Adrenal gland (tissue), 12 donors: ENCODE results near the gene LPP. TPM values are rescaled to one million over a fixed set of nuclear protein-coding genes. Genes with fewer than 3 reads are reported as not detected.

Experiments used
- DNase-seq, 7 donors: peaks; one replicate each; pipeline ENCODE4 v3.0.0-alpha.2; 2019 to 2020
- H3K27ac ChIP-seq, 5 donors: fragments of 200-600 bp; sonication (generic) in 4 of 5; 1 replicate in 3 of 5; 2 replicates in 2 of 5; pipeline versions ENCODE4 v1.5.1 to v1.8.0; 2016 to 2020; ENCODE audit warnings: mild to moderate bottlenecking in 1 of 5
- H3K27me3 ChIP-seq: fragments of 200-600 bp; 2 replicates; pipeline ENCODE4 v1.8.0; 2021
- H3K36me3 ChIP-seq, 2 donors: fragments of 200-600 bp; replicated peaks in 1 of 2; 1 replicate in 1 of 2; 2 replicates in 1 of 2; pipeline versions ENCODE4 v1.5.1 to v1.8.0; 2018 to 2022
- H3K4me1 ChIP-seq, 2 donors: fragments of 200-600 bp; replicated peaks in 1 of 2; 1 replicate in 1 of 2; 2 replicates in 1 of 2; pipeline versions ENCODE4 v1.5.1 to v1.8.0; 2018 to 2021
- H3K4me3 ChIP-seq, 4 donors: fragments of 200-600 bp; sonication (generic) in 3 of 4; one replicate each; pipeline ENCODE4 v1.5.1; 2016 to 2018
- H3K9me3 ChIP-seq, 3 donors: fragments of 200-600 bp; sonication (generic) in 1 of 3; replicated peaks in 1 of 3; 1 replicate in 2 of 3; 2 replicates in 1 of 3; pipeline versions ENCODE4 v1.5.1 to v1.8.0; 2016 to 2021
- POLR2A ChIP-seq, 2 donors: fragments of 450-650 bp; IDR thresholded peaks; one replicate each; pipeline ENCODE4 v1.6.1; 2017; ENCODE audit warnings: antibody characterized with exemption in 2 of 2, mild to moderate bottlenecking in 2 of 2, moderate library complexity in 1 of 2
- WGBS, 4 donors: extraction: QIAGEN DNeasy Blood & Tissue Kit in 2 of 4; methylation state at CpG; one replicate each; pipeline versions ENCODE4 v1.1.5 to v1.1.7; 2013 to 2017; 5-methylcytosine and 5-hydroxymethylcytosine counted together
- intact Hi-C, 2 donors: fragments of 100-400 bp; cut with DNase I; formaldehyde crosslinking; loops; one replicate each; pipeline versions ENCODE4 v1.14.1 to v1.15.0; 2022 to 2023
- polyA plus RNA-seq, 3 donors: library from polyadenylated mRNA; stranded (reverse); fragments of 200-250 nt in 2 of 3; fragments of 350-450 nt in 1 of 3; fragmentation: Illumina TruSeq in 1 of 3; extraction: RNeasy Lipid Tissue Mini Kit (QIAGEN cat#74804) in 1 of 3; gene quantifications; one replicate each; pipeline ENCODE4 v1.2.3, GENCODE V29; 2013 to 2014
- total RNA-seq, 9 donors: library from RNA; depleted of rRNA in 4 of 9; stranded (reverse); fragments of >200 nt in 4 of 9; fragments of 120-200 nt in 1 of 9; fragmentation: NEBNext Ultra II Directional in 1 of 9; extraction: Animal tissue kit (Norgen Biotek cat#: 25700) in 1 of 9; gene quantifications; one replicate each; pipeline versions ENCODE4 v1.1.0 to v1.2.4, GENCODE V29; 2013 to 2023
- TF ChIP-seq, protein P1 (sequence below), 6 experiments: fragments of 450-650 bp in 4 of 6; fragments of 200-600 bp in 2 of 6; sonication (generic) in 1 of 6; IDR thresholded peaks; 1 replicate in 5 of 6; 2 replicates in 1 of 6; pipeline versions ENCODE4 v1.5.1 to v1.8.0; 2016 to 2021; ENCODE audit warnings: antibody characterized with exemption in 6 of 6, mild to moderate bottlenecking in 2 of 6, moderate library complexity in 1 of 6
- donor health status: healthy with polysubstance abuse.
- donor health status: Bipolar disorder and iron deficiency.
- donor health status: DM: yes; HTN: yes; CAD: no.
- donor health status: DM: no; HTN: no; CAD: no.
- donor health status: DM: no; HTN: no; CAD: no.
- donor health status: DM: yes; HTN: yes; CAD: no.

The LPP gene
- total and polyA plus RNA-seq, 12 donors: 7.0 to 170 (median 101) TPM

- no peak overlapping the region for H3K4me3 ChIP-seq
- no peaks in the 10 kb centered on the region for H3K36me3 ChIP-seq
- no peaks in the 10 kb centered on the region for H3K9me3 ChIP-seq
- H3K27ac ChIP-seq: peak overlapping the region in 4 of 5 donors; percentile 31 to 79 (median 56)
- intact Hi-C loops: no loop called here
- H3K4me1 ChIP-seq: peaks cover 6 to 50% of the 10 kb centered on the region in 2 donors
- H3K27me3 ChIP-seq: no peaks in the 10 kb centered on the region
- TF ChIP-seq, protein P1, sequence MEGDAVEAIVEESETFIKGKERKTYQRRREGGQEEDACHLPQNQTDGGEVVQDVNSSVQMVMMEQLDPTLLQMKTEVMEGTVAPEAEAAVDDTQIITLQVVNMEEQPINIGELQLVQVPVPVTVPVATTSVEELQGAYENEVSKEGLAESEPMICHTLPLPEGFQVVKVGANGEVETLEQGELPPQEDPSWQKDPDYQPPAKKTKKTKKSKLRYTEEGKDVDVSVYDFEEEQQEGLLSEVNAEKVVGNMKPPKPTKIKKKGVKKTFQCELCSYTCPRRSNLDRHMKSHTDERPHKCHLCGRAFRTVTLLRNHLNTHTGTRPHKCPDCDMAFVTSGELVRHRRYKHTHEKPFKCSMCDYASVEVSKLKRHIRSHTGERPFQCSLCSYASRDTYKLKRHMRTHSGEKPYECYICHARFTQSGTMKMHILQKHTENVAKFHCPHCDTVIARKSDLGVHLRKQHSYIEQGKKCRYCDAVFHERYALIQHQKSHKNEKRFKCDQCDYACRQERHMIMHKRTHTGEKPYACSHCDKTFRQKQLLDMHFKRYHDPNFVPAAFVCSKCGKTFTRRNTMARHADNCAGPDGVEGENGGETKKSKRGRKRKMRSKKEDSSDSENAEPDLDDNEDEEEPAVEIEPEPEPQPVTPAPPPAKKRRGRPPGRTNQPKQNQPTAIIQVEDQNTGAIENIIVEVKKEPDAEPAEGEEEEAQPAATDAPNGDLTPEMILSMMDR (IDR thresholded peaks at IDR 0.05): no peak
- TF ChIP-seq POLR2A (IDR thresholded peaks at IDR 0.05): no peak
- 52 to 67% (median 61%) methylated on average over 7 of the region's 7 CpGs for WGBS, 4 donors
- DNase-seq: no peak
Measured at GRCh38 chr3:188264226-188265207, 110.6 kb downstream of the LPP start.

GRCh38 chr3:188266562-188267274 is 112.8 kb downstream of the LPP start:
- Histone ChIP-seq H3K9me3 (no peaks in the 10 kb centered on the region), H3K4me3 (no peak overlapping the region), H3K4me1 (peaks cover 9 to 71% of the 10 kb centered on the region in 2 donors), H3K36me3 (no peaks in the 10 kb centered on the region), H3K27ac (peak overlapping the region in 3 of 5 donors; percentile 53 to 79 (median 58)), H3K27me3 (no peaks in the 10 kb centered on the region)
- intact Hi-C loops: no loop called here
- DNase-seq: peak in 1 of 7 donors; percentile 58
- WGBS, 4 donors: 70 to 71% (median 70%) methylated on average over 10 of the region's 10 CpGs
- TF ChIP-seq, protein P1 (IDR thresholded peaks at IDR 0.05): no peak
- no peak for TF ChIP-seq POLR2A (IDR thresholded peaks at IDR 0.05)

DNA sequence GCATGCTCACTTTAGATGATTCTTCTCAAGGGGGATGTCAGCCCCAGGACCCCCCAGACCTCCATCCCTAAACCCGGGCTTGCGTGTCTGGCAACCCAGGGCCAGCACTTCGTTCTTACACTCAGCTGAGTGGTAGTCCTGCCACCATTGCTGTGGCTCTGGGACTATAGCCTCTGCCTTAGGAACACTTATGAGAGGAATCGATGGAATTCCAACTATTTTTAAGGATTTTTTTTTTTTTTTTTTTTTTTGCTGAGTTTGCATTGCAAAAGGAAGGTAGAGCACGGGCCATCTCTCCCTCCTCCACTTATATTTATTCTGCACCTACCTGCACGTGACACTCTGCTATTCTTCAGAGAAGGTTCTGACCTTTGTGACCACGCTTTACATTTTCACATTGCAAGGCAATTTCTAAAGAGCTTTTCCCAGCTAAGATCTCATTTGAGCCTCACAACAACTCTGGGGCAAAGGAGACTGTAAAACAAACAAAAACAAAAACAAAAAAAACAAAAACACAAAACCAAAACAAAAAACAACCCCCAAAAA is 113.9 kb downstream of the LPP start:
- TF ChIP-seq, protein P1 (IDR thresholded peaks at IDR 0.05): no peak
- no peak for TF ChIP-seq POLR2A (IDR thresholded peaks at IDR 0.05)
- Histone ChIP-seq H3K27me3 (no peaks in the 10 kb centered on the region), H3K27ac (peak overlapping the region in 2 of 5 donors; percentile 58 to 79), H3K4me1 (peaks cover 9 to 64% of the 10 kb centered on the region in 2 donors), H3K4me3 (no peak overlapping the region), H3K9me3 (no peaks in the 10 kb centered on the region), H3K36me3 (no peaks in the 10 kb centered on the region)
- intact Hi-C loops: no loop called here
- no peak for DNase-seq
- 94 to 97% (median 95%) methylated on average over 7 of the region's 7 CpGs for WGBS, 4 donors

GRCh38 chr3:188268336-188268735 is 114.4 kb downstream of the LPP start:
- H3K27me3 ChIP-seq: no peaks in the 10 kb centered on the region
- DNase-seq: no peak
- TF ChIP-seq POLR2A (IDR thresholded peaks at IDR 0.05): no peak
- TF ChIP-seq, protein P1 (IDR thresholded peaks at IDR 0.05): no peak
- intact Hi-C loops: no loop called here
- H3K9me3 ChIP-seq: no peaks in the 10 kb centered on the region
- peaks cover 9 to 59% of the 10 kb centered on the region in 2 donors for H3K4me1 ChIP-seq
- H3K36me3 ChIP-seq: no peaks in the 10 kb centered on the region
- H3K27ac ChIP-seq: no peak overlapping the region
- H3K4me3 ChIP-seq: no peak overlapping the region
- 86 to 90% (median 90%) methylated on average over 5 of the region's 5 CpGs for WGBS, 4 donors
